ENCODE results near the gene UBE2E1.

UBE2E1 gene

DNA sequence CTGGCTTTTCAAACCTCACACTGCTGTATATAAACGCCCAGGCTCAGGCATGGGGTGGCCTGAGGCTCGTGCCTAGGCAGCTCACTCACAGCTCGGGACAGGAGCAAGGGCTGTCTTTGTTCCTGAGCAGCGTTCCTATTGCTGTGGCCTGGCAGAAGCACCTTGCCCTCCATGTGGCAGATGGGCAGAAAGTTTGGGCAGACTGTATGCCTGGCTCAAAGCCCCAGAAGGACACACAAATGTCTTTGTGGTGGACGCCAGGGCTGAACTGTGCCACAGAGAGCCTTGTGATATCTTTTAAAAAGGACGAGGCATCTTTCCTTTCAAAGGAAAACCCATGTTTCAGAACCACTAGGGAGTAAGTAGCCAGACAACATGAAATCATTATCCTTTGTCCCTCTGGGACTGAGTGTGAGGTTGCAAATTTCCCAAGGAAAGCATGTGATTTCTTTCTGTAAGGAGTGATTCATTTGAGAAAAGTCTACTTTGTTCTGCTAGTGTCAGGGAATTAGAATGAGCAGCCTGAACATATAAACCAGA is 29.3 kb upstream of the UBE2E1 start:
- H3K4me1 ChIP-seq (ENCODE audit: control insufficient read depth, insufficient read depth, low read length): no peaks in the 10 kb centered on the region
- no peak overlapping the region for H3K9ac ChIP-seq (ENCODE audit: low read length)
- H3K27ac ChIP-seq (ENCODE audit: low read depth, low read length): peak overlapping the region; percentile 9
- H3K27me3 ChIP-seq (ENCODE audit: control insufficient read depth, insufficient read depth, low read length): no peaks in the 10 kb centered on the region
- H3K36me3 ChIP-seq (ENCODE audit: control insufficient read depth, insufficient read depth, low read length): no peaks in the 10 kb centered on the region
- H3K4me3 ChIP-seq (ENCODE audit: low read length): no peak overlapping the region

DNA sequence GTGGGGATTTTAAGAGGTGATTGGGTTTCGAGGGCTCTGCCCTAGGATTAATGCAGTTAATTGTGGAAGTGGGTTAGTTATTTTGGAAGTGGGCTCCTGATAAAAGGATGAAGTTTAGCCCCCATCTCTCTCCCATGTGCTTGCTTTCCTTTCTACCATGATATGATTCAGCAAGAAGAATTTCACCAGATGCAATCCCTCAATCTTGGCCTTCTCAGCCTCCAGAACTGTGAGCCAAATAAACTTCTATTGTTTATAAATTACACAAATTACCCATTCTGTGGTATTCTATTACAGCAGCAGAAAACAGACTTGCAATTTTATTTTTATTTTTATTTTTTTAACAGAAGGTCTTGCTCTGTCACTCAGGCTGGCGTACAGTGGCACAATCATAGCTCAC is 27.3 kb upstream of the UBE2E1 start:
- Histone ChIP-seq H3K9ac (ENCODE audit: low read length) (no peak overlapping the region), H3K4me1 (ENCODE audit: control insufficient read depth, insufficient read depth, low read length) (no peaks in the 10 kb centered on the region), H3K27ac (ENCODE audit: low read depth, low read length) (no peak overlapping the region), H3K4me3 (ENCODE audit: low read length) (no peak overlapping the region), H3K27me3 (ENCODE audit: control insufficient read depth, insufficient read depth, low read length) (no peaks in the 10 kb centered on the region), H3K36me3 (ENCODE audit: control insufficient read depth, insufficient read depth, low read length) (no peaks in the 10 kb centered on the region)

DNA sequence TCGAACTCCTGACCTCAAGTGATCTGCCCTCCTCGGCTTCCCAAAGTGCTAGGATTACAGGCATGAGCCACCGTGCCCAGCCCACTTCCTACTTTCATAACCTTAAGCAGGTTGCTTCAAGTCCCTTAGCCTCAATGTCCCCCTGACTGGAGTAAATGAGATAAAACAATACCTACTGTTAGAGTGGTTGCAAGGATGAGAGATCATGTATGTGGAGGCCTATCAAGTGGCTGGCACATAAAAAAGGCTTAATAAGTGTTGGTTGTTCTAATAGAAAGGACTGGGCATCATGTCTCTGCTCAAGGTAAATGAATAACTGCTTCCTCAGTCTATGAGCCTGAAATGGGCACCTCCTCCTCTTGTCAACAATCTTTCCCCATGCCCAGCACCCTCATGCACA is 25.9 kb upstream of the UBE2E1 start:
- Histone ChIP-seq H3K27ac (ENCODE audit: low read depth, low read length) (no peak overlapping the region), H3K27me3 (ENCODE audit: control insufficient read depth, insufficient read depth, low read length) (no peaks in the 10 kb centered on the region), H3K9ac (ENCODE audit: low read length) (no peak overlapping the region), H3K4me1 (ENCODE audit: control insufficient read depth, insufficient read depth, low read length) (no peaks in the 10 kb centered on the region), H3K4me3 (ENCODE audit: low read length) (no peak overlapping the region), H3K36me3 (ENCODE audit: control insufficient read depth, insufficient read depth, low read length) (no peaks in the 10 kb centered on the region)

DNA sequence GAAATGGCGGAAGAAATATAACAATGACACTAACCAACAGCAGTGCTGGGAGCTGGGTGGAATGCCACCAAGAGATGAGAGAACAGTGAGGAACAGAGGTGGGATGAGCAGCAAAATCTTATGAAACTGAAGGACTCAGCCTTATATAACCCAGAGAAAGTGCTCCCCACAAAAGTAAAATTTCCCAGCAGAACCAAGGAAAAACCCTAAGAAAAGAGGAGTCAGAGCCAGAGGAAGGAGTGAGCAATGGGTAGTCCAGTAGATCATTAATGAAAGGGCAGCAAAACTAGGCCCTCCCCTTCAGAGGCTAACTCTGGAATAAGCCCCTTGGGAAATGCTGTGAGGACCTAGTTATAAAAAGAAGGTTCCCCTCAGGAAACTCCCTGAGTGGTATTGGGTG is 24.7 kb upstream of the UBE2E1 start:
- no peaks in the 10 kb centered on the region for H3K36me3 ChIP-seq (ENCODE audit: control insufficient read depth, insufficient read depth, low read length)
- peaks cover 4% of the 10 kb centered on the region for H3K4me1 ChIP-seq (ENCODE audit: control insufficient read depth, insufficient read depth, low read length)
- H3K9ac ChIP-seq (ENCODE audit: low read length): no peak overlapping the region
- no peak overlapping the region for H3K4me3 ChIP-seq (ENCODE audit: low read length)
- no peak overlapping the region for H3K27ac ChIP-seq (ENCODE audit: low read depth, low read length)
- H3K27me3 ChIP-seq (ENCODE audit: control insufficient read depth, insufficient read depth, low read length): no peaks in the 10 kb centered on the region

- Histone ChIP-seq H3K4me3 (ENCODE audit: low read length) (no peak overlapping the region), H3K36me3 (ENCODE audit: control insufficient read depth, insufficient read depth, low read length) (no peaks in the 10 kb centered on the region), H3K27me3 (ENCODE audit: control insufficient read depth, insufficient read depth, low read length) (no peaks in the 10 kb centered on the region), H3K4me1 (ENCODE audit: control insufficient read depth, insufficient read depth, low read length) (peaks cover 4% of the 10 kb centered on the region), H3K27ac (ENCODE audit: low read depth, low read length) (no peak overlapping the region), H3K9ac (ENCODE audit: low read length) (no peak overlapping the region)
These were observed 23.9 kb upstream of the UBE2E1 start for GRCh38 chr3:23781871-23782270.

- H3K27ac ChIP-seq (ENCODE audit: low read depth, low read length): no peak overlapping the region
- no peaks in the 10 kb centered on the region for H3K36me3 ChIP-seq (ENCODE audit: control insufficient read depth, insufficient read depth, low read length)
- no peak overlapping the region for H3K9ac ChIP-seq (ENCODE audit: low read length)
- peaks cover 4% of the 10 kb centered on the region for H3K4me1 ChIP-seq (ENCODE audit: control insufficient read depth, insufficient read depth, low read length)
- H3K27me3 ChIP-seq (ENCODE audit: control insufficient read depth, insufficient read depth, low read length): no peaks in the 10 kb centered on the region
- H3K4me3 ChIP-seq (ENCODE audit: low read length): no peak overlapping the region
These were observed 20.6 kb upstream of the UBE2E1 start for GRCh38 chr3:23785097-23785645.

GRCh38 chr3:23785882-23786281 is 19.9 kb upstream of the UBE2E1 start:
- Histone ChIP-seq H3K4me3 (ENCODE audit: low read length) (no peak overlapping the region), H3K4me1 (ENCODE audit: control insufficient read depth, insufficient read depth, low read length) (peaks cover 4% of the 10 kb centered on the region), H3K36me3 (ENCODE audit: control insufficient read depth, insufficient read depth, low read length) (no peaks in the 10 kb centered on the region), H3K27ac (ENCODE audit: low read depth, low read length) (no peak overlapping the region), H3K27me3 (ENCODE audit: control insufficient read depth, insufficient read depth, low read length) (no peaks in the 10 kb centered on the region), H3K9ac (ENCODE audit: low read length) (no peak overlapping the region)

DNA sequence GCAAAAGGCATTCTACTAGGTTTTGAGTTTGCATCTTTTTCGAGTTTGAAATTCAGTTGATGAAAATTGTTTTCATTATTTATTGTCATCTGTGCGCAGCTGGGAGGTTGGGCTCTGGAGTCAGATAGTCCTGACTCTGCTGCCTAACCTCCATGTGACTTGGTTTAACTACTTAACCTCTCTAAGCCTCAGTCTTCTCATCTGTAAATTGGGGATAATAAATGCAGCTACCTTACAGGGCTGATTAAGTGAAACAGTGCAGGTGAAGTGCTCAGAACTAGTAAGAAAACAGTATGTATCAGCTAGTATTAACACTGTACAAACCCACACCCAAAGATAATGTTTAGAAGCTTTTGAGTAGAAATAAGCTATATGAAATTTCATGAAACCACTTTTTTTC is 14.1 kb upstream of the UBE2E1 start:
- no peaks in the 10 kb centered on the region for H3K4me1 ChIP-seq (ENCODE audit: control insufficient read depth, insufficient read depth, low read length)

GRCh38 chr3:23793528-23794134 is 12.1 kb upstream of the UBE2E1 start:
- Histone ChIP-seq H3K4me3 (ENCODE audit: low read length) (no peak overlapping the region), H3K27ac (ENCODE audit: low read depth, low read length) (no peak overlapping the region), H3K4me1 (ENCODE audit: control insufficient read depth, insufficient read depth, low read length) (no peaks in the 10 kb centered on the region), H3K9ac (ENCODE audit: low read length) (no peak overlapping the region), H3K27me3 (ENCODE audit: control insufficient read depth, insufficient read depth, low read length) (no peaks in the 10 kb centered on the region), H3K36me3 (ENCODE audit: control insufficient read depth, insufficient read depth, low read length) (no peaks in the 10 kb centered on the region)

More for the DNA sequence above, 14.1 kb upstream of the UBE2E1 start:
- H3K9ac ChIP-seq (ENCODE audit: low read length): no peak overlapping the region
- H3K27ac ChIP-seq (ENCODE audit: low read depth, low read length): no peak overlapping the region
- H3K4me3 ChIP-seq (ENCODE audit: low read length): no peak overlapping the region
- H3K36me3 ChIP-seq (ENCODE audit: control insufficient read depth, insufficient read depth, low read length): no peaks in the 10 kb centered on the region
- H3K27me3 ChIP-seq (ENCODE audit: control insufficient read depth, insufficient read depth, low read length): no peaks in the 10 kb centered on the region

DNA sequence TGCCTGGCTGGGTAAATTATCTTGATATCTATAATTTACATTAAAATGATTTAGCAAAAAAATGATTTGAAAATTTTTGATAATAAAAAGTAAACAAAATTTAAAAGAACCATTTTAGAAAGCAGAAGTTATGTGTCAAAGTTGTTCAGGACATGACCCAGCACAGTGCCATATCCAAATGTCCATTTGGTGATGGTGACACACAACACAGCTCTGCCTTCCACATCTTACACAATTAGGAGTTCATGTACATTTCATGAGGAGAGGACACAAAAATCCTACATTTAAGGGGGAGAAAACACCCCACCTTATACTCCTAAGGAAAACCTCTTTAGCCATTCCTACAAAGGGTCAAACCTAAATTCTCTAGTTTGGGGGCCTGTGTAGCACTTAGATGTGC is 10.7 kb upstream of the UBE2E1 start:
- Histone ChIP-seq H3K36me3 (ENCODE audit: control insufficient read depth, insufficient read depth, low read length) (no peaks in the 10 kb centered on the region), H3K27me3 (ENCODE audit: control insufficient read depth, insufficient read depth, low read length) (no peaks in the 10 kb centered on the region), H3K9ac (ENCODE audit: low read length) (no peak overlapping the region), H3K4me1 (ENCODE audit: control insufficient read depth, insufficient read depth, low read length) (no peaks in the 10 kb centered on the region), H3K27ac (ENCODE audit: low read depth, low read length) (no peak overlapping the region), H3K4me3 (ENCODE audit: low read length) (no peak overlapping the region)

DNA sequence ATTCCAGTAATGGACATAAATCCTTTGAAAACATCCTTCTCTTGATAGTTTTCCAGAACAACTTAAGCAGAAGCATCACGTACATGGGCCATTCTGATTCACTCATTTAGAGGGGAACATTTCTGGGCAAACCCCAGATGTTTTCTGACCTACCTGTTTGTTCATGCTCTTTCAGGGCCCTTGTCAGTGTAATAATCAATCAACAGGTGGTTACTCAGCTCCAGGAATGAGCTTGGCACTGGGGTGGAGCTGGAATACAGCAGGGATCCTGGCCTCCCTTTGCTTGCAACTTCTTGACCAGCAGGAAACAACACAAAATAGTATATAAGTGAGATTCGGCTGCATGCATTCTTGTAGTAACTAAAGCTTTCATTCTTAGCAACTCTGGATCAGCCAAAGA is 9.2 kb upstream of the UBE2E1 start:
- Histone ChIP-seq H3K4me1 (ENCODE audit: control insufficient read depth, insufficient read depth, low read length) (no peaks in the 10 kb centered on the region), H3K27ac (ENCODE audit: low read depth, low read length) (no peak overlapping the region), H3K27me3 (ENCODE audit: control insufficient read depth, insufficient read depth, low read length) (no peaks in the 10 kb centered on the region), H3K9ac (ENCODE audit: low read length) (no peak overlapping the region), H3K4me3 (ENCODE audit: low read length) (no peak overlapping the region), H3K36me3 (ENCODE audit: control insufficient read depth, insufficient read depth, low read length) (no peaks in the 10 kb centered on the region)

- Histone ChIP-seq H3K4me3 (ENCODE audit: low read length) (no peak overlapping the region), H3K4me1 (ENCODE audit: control insufficient read depth, insufficient read depth, low read length) (no peaks in the 10 kb centered on the region), H3K27ac (ENCODE audit: low read depth, low read length) (no peak overlapping the region), H3K36me3 (ENCODE audit: control insufficient read depth, insufficient read depth, low read length) (no peaks in the 10 kb centered on the region), H3K9ac (ENCODE audit: low read length) (no peak overlapping the region), H3K27me3 (ENCODE audit: control insufficient read depth, insufficient read depth, low read length) (no peaks in the 10 kb centered on the region)
These were observed 8.3 kb upstream of the UBE2E1 start for GRCh38 chr3:23797491-23797890.

DNA sequence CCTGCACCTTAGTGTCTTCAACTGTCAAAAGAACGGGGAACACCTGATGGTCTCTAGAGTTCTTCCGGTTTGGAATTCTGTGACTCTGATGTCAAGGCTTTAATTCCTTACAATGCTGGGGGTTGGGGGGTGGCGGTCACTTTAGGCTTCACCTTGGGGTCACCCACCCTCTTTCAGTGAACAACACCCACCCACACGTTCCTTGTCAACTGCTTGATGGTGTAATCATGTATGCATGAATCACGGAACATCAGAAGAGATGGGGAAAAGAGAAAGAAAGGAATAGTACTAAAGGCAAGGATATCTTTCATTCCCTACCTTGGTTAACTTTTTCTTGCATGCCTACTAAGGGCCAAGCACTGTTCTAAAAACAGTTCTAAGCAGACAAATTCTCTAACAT is 7.3 kb upstream of the UBE2E1 start:
- Histone ChIP-seq H3K27me3 (ENCODE audit: control insufficient read depth, insufficient read depth, low read length) (no peaks in the 10 kb centered on the region), H3K4me1 (ENCODE audit: control insufficient read depth, insufficient read depth, low read length) (no peaks in the 10 kb centered on the region), H3K9ac (ENCODE audit: low read length) (no peak overlapping the region), H3K27ac (ENCODE audit: low read depth, low read length) (no peak overlapping the region), H3K4me3 (ENCODE audit: low read length) (no peak overlapping the region), H3K36me3 (ENCODE audit: control insufficient read depth, insufficient read depth, low read length) (no peaks in the 10 kb centered on the region)

Measured in rectal smooth muscle tissue (tissue), 1 donor.